GM10266 (cell line): Measurements from ENCODE around the gene LRRC8C.

Source experiments
- DNase-seq: peaks from one replicate; pipeline ENCODE4 v3.0.0; 2012; ENCODE audit errors: extremely low spot score
- CTCF ChIP-seq: IDR thresholded peaks from 2 replicates; pipeline ENCODE4 v1.5.1; 2012; ENCODE audit warnings: mild to moderate bottlenecking, low read depth; ENCODE audit not compliant: control insufficient read depth, insufficient read depth; ENCODE audit errors: missing control alignments

Gene LRRC8C

GRCh38 chr1:89615676-89616598 lies 17.0 kb upstream of the LRRC8C start:
- no peak for DNase-seq
- TF ChIP-seq CTCF = peak; percentile 35

- no peak for DNase-seq
- no peak for TF ChIP-seq CTCF
Observed at GRCh38 chr1:89616844-89617627, 15.9 kb upstream of the LRRC8C start.

- TF ChIP-seq CTCF = no peak
Observed at GRCh38 chr1:89620664-89621063, 12.3 kb upstream of the LRRC8C start.

GRCh38 chr1:89622895-89623294 lies 10.0 kb upstream of the LRRC8C start:
- TF ChIP-seq CTCF = no peak
- no peak for DNase-seq

More at GRCh38 chr1:89620664-89621063, 12.3 kb upstream of the LRRC8C start:
- no peak for DNase-seq

- no peak for DNase-seq
- no peak for TF ChIP-seq CTCF
Observed at GRCh38 chr1:89624314-89624713, 8.6 kb upstream of the LRRC8C start.

GRCh38 chr1:89624715-89625323 lies 8.1 kb upstream of the LRRC8C start:
- no peak for DNase-seq
- no peak for TF ChIP-seq CTCF
